ENCODE results near the gene PKIB.

Gene PKIB

GRCh38 chr6:122660296-122660695 is 50.1 kb downstream of the PKIB start:
- Mint-ChIP-seq H3K27me3 (peaks cover 2% of the 10 kb centered on the region), H3K4me3 (no peak overlapping the region), H3K36me3 (ENCODE audit: low read depth) (no peaks in the 10 kb centered on the region), H3K4me1 (ENCODE audit: low read depth) (no peaks in the 10 kb centered on the region), H3K27ac (no peak overlapping the region), H3K9me3 (no peaks in the 10 kb centered on the region)
- intact Hi-C loops (cut with micrococcal nuclease): no loop called here

- Mint-ChIP-seq H3K36me3 (ENCODE audit: low read depth) (no peaks in the 10 kb centered on the region), H3K9me3 (no peaks in the 10 kb centered on the region), H3K4me1 (ENCODE audit: low read depth) (no peaks in the 10 kb centered on the region), H3K27me3 (peaks cover 5% of the 10 kb centered on the region), H3K4me3 (no peak overlapping the region), H3K27ac (no peak overlapping the region)
- intact Hi-C loops (cut with micrococcal nuclease): no loop called here
These were observed 53.8 kb downstream of the PKIB start for GRCh38 chr6:122663981-122664380.

DNA sequence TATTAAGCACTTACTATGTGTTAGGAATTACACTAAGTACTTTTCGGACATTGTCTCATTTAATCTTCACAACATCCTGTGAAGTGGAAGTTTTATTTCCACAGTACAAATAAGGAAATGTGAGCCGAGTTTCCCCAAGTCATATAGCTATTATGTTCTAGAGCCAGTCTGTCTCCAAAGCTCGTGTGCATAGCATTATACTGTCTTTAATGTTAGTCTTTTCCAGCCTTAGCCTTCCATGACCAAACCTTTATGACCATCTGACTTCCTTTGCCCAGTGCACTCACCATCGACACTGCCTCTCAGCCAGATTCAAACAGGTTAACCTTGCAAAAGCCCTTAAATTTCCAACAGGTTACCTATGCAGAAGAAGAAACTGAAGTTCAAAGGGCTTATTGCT is 55.7 kb downstream of the PKIB start:
- Mint-ChIP-seq H3K27me3 (peaks cover 7% of the 10 kb centered on the region), H3K4me1 (ENCODE audit: low read depth) (no peaks in the 10 kb centered on the region), H3K9me3 (no peaks in the 10 kb centered on the region), H3K4me3 (no peak overlapping the region), H3K27ac (no peak overlapping the region), H3K36me3 (ENCODE audit: low read depth) (no peaks in the 10 kb centered on the region)
- intact Hi-C loops (cut with micrococcal nuclease): no loop called here

- Mint-ChIP-seq H3K9me3 (no peaks in the 10 kb centered on the region), H3K36me3 (ENCODE audit: low read depth) (no peaks in the 10 kb centered on the region), H3K4me1 (ENCODE audit: low read depth) (no peaks in the 10 kb centered on the region), H3K27ac (no peak overlapping the region), H3K4me3 (no peak overlapping the region), H3K27me3 (peaks cover 7% of the 10 kb centered on the region)
- intact Hi-C loops (cut with micrococcal nuclease): no loop called here
These were observed 56.2 kb downstream of the PKIB start for GRCh38 chr6:122666418-122666817.

DNA sequence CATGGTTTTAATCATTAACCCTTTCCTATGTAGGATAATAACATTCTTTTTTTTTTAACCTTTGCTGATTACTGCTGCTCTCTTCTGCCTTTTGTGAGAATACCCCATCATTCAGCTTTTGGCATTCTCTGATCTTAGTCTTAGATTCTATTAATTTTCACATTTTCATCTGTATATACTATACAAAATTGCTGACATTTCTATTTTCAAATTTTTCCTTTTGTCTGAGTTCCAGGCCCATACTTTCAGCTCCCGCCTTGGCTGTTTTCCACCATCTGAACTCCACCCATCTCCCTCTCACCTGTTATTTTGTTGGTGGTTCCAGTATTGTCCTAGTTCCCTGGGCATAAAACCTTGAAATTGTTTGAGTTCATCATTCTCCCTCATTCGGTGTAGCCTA is 59.2 kb downstream of the PKIB start:
- intact Hi-C loops (cut with micrococcal nuclease): no loop called here
- no peak overlapping the region for H3K27ac Mint-ChIP-seq
- peaks cover 7% of the 10 kb centered on the region for H3K27me3 Mint-ChIP-seq
- no peaks in the 10 kb centered on the region for H3K9me3 Mint-ChIP-seq
- H3K4me1 Mint-ChIP-seq (ENCODE audit: low read depth): peaks cover 10% of the 10 kb centered on the region
- H3K36me3 Mint-ChIP-seq (ENCODE audit: low read depth): no peaks in the 10 kb centered on the region
- H3K4me3 Mint-ChIP-seq: no peak overlapping the region

DNA sequence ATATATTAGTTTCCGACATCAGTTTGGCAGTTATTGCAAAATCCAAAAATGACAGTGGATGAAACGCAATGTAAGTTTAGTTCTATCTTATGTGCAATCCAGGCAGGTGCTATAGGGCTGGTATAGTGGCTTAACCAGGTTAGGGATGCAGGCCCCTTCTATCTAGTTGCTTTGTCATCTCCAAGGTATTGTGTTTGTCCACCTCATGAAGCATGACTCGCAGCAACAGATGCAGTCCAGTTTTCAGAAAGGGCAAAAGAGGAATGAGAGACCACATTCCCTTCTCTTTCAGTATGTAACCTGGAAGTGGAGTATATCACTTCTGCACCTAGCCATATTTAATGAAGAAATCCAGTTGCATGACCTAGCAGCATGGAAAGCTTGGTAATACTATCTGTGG is 59.7 kb downstream of the PKIB start:
- Mint-ChIP-seq H3K4me1 (ENCODE audit: low read depth) (peaks cover 10% of the 10 kb centered on the region), H3K27me3 (peaks cover 7% of the 10 kb centered on the region), H3K4me3 (no peak overlapping the region), H3K9me3 (no peaks in the 10 kb centered on the region), H3K27ac (no peak overlapping the region), H3K36me3 (ENCODE audit: low read depth) (no peaks in the 10 kb centered on the region)
- intact Hi-C loops (cut with micrococcal nuclease): loop anchor here (5.0 kb wide), 1 partner anchor 42 kb away; no protein-coding TSS in a partner anchor

DNA sequence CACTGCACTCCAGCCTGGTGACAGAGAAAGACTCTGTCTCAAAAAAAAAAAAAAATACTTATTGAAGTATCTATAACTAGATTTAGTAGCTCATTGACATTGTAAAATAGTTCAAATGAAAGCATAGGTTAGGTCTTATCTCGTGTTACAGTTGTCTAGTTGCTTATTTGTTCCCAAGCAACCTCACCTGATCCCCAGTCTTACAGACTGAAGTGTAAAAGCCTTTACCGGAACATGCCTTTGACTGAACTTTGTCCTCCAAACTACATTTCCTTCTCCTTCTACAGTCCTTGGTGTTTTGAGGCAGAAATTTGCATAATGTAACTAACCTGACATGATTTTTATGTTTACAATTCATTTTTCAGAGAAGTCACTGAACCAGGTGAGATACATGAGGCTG is 61.0 kb downstream of the PKIB start:
- Mint-ChIP-seq H3K36me3 (ENCODE audit: low read depth) (no peaks in the 10 kb centered on the region), H3K4me3 (no peak overlapping the region), H3K4me1 (ENCODE audit: low read depth) (peaks cover 10% of the 10 kb centered on the region), H3K9me3 (no peaks in the 10 kb centered on the region), H3K27me3 (peaks cover 7% of the 10 kb centered on the region), H3K27ac (no peak overlapping the region)
- intact Hi-C loops (cut with micrococcal nuclease): loop anchor here (5.0 kb wide), 1 partner anchor 41 kb away; no protein-coding TSS in a partner anchor

- Mint-ChIP-seq H3K36me3 (ENCODE audit: low read depth) (no peaks in the 10 kb centered on the region), H3K9me3 (no peaks in the 10 kb centered on the region), H3K4me3 (no peak overlapping the region), H3K27me3 (peaks cover 7% of the 10 kb centered on the region), H3K27ac (no peak overlapping the region), H3K4me1 (ENCODE audit: low read depth) (peaks cover 10% of the 10 kb centered on the region)
- intact Hi-C loops (cut with micrococcal nuclease): loop anchor here (5.0 kb wide), 1 partner anchor 39 kb away; no protein-coding TSS in a partner anchor
These were observed 63.2 kb downstream of the PKIB start for GRCh38 chr6:122673343-122673961.

DNA sequence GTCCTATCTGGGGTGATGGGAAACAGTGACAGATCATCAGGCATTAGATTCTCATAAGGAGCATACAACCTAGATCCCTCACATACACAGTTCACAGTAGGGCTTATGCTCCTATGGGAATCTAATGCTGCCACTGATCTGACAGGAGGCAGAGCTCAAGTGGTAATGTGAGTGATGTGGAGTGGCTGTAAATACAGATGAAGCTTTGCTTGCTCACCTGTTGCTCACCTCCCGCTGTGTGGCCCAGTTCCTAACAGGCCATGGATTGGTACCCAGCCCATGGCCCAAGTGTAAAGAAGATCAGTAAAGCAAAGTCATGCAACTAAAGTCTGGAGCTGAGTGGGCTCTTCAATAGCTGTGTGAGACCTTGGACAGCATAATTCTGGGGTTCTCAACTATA is 65.9 kb downstream of the PKIB start:
- H3K9me3 Mint-ChIP-seq: no peaks in the 10 kb centered on the region
- intact Hi-C loops (cut with micrococcal nuclease): loop anchor here (1.0 kb wide), 1 partner anchor 14 kb away; no protein-coding TSS in a partner anchor
- no peak overlapping the region for H3K27ac Mint-ChIP-seq
- peaks cover 3% of the 10 kb centered on the region for H3K27me3 Mint-ChIP-seq
- peaks cover 10% of the 10 kb centered on the region for H3K4me1 Mint-ChIP-seq (ENCODE audit: low read depth)
- H3K4me3 Mint-ChIP-seq: no peak overlapping the region
- H3K36me3 Mint-ChIP-seq (ENCODE audit: low read depth): no peaks in the 10 kb centered on the region

- H3K9me3 Mint-ChIP-seq: no peaks in the 10 kb centered on the region
- peaks cover 10% of the 10 kb centered on the region for H3K4me1 Mint-ChIP-seq (ENCODE audit: low read depth)
- H3K27ac Mint-ChIP-seq: no peak overlapping the region
- intact Hi-C loops (cut with micrococcal nuclease): loop anchor here (1.0 kb wide), 1 partner anchor 14 kb away; no protein-coding TSS in a partner anchor
- peaks cover 3% of the 10 kb centered on the region for H3K27me3 Mint-ChIP-seq
- H3K4me3 Mint-ChIP-seq: no peak overlapping the region
- no peaks in the 10 kb centered on the region for H3K36me3 Mint-ChIP-seq (ENCODE audit: low read depth)
These were observed 66.5 kb downstream of the PKIB start for GRCh38 chr6:122676688-122677087.

GRCh38 chr6:122677406-122677805 is 67.2 kb downstream of the PKIB start:
- Mint-ChIP-seq H3K9me3 (no peaks in the 10 kb centered on the region), H3K27ac (no peak overlapping the region), H3K4me1 (ENCODE audit: low read depth) (peaks cover 10% of the 10 kb centered on the region), H3K27me3 (peaks cover 3% of the 10 kb centered on the region), H3K36me3 (ENCODE audit: low read depth) (no peaks in the 10 kb centered on the region), H3K4me3 (no peak overlapping the region)
- intact Hi-C loops (cut with micrococcal nuclease): no loop called here

DNA sequence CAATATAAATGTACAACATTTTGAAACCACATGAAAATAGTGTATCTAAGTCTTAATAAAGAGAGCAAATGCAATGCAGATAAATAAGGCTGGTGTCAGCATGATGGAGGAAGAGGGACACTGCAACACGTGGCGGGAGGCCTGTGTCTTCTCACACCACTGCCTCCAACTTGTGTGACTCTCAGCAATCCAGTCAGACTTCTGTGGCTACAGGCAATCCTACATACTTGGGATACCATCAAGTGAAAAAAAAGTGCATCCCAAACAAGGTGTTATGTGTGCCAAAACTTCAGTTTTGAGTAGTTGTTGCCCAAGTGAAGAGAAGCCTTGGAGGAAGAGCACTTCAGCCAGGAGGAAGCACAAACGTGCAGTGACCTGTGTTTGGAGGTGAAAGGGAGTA is 68.6 kb downstream of the PKIB start:
- Mint-ChIP-seq H3K27ac (no peak overlapping the region), H3K27me3 (peaks cover 3% of the 10 kb centered on the region), H3K36me3 (ENCODE audit: low read depth) (no peaks in the 10 kb centered on the region), H3K9me3 (no peaks in the 10 kb centered on the region), H3K4me1 (ENCODE audit: low read depth) (peaks cover 4% of the 10 kb centered on the region), H3K4me3 (no peak overlapping the region)
- intact Hi-C loops (cut with micrococcal nuclease): no loop called here

DNA sequence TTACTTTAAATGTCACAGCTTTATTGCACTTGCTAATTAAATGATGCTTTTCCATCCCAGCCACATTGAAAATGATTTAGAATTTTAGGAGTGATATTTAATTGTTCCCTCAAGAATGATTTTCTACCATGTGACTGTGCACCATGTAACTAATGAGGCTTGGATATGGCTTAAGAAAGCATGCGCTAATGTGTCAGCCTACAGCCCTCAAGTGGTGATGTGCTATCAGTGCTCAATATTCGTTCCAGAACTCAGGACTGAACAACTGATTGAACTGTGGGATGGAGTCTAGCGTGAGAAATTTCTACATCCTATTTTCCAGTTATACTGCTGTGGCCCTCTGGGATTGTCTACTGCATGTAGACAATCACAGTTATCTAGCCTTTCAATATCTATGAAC is 71.5 kb downstream of the PKIB start:
- Mint-ChIP-seq H3K36me3 (ENCODE audit: low read depth) (no peaks in the 10 kb centered on the region), H3K4me1 (ENCODE audit: low read depth) (no peaks in the 10 kb centered on the region), H3K4me3 (no peak overlapping the region), H3K9me3 (no peaks in the 10 kb centered on the region), H3K27me3 (peaks cover 3% of the 10 kb centered on the region), H3K27ac (no peak overlapping the region)
- intact Hi-C loops (cut with micrococcal nuclease): no loop called here

GRCh38 chr6:122683989-122684651 is 73.9 kb downstream of the PKIB start:
- H3K4me1 Mint-ChIP-seq (ENCODE audit: low read depth): no peaks in the 10 kb centered on the region
- no peak overlapping the region for H3K4me3 Mint-ChIP-seq
- H3K36me3 Mint-ChIP-seq (ENCODE audit: low read depth): no peaks in the 10 kb centered on the region
- peaks cover 11% of the 10 kb centered on the region for H3K27me3 Mint-ChIP-seq
- intact Hi-C loops (cut with micrococcal nuclease): no loop called here
- no peak overlapping the region for H3K27ac Mint-ChIP-seq
- H3K9me3 Mint-ChIP-seq: peaks cover 6% of the 10 kb centered on the region
